Cardiac fibroblast (primary cell): Measurements from ENCODE around the gene DCDC2.
"Not testable (repeated sequence)": the region's sequence is repeated elsewhere in the genome, so short reads cannot be mapped to it uniquely, and the experiment has no call there.

Experiments used
- DNase-seq, 2 donors: peaks; one replicate each; pipeline versions ENCODE4 v3.0.0 to v3.0.0-alpha.2; 2010; ENCODE audit warnings: low read depth in 2 of 2
- H3K4me3 ChIP-seq, 2 donors: replicated peaks in 1 of 2; 1 replicate in 1 of 2; 2 replicates in 1 of 2; pipeline ENCODE4 v1.5.1; 2011; ENCODE audit warnings: low read depth in 2 of 2, low read length in 2 of 2, mild to moderate bottlenecking in 2 of 2, moderate library complexity in 1 of 2
- TF ChIP-seq, protein P1 (sequence below): IDR thresholded peaks from one replicate; pipeline ENCODE4 v1.5.1; 2011; ENCODE audit warnings: low read depth, mild to moderate bottlenecking, low read length, inconsistent platforms

Gene DCDC2

DNA sequence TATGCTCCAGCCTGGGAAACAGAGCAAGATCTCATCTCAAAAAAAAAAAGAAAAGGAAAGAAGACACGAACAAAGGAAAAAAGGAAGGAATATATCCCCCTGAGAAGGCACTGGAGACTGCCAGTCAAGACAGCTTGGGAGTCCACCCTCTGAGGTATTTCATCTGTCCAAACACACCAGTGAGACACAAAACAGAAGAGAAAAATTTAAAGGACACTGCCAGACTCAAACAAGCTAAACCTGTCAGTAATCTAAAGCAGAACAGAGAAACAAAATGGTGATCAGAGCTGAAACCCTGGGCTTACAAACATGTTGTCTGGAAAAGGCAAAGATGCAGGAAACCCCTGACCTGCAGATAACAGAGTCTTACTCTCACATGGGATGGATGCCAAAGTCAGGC, 114.9 kb downstream of the DCDC2 start:
- no peak for DNase-seq
- TF ChIP-seq, protein P1, sequence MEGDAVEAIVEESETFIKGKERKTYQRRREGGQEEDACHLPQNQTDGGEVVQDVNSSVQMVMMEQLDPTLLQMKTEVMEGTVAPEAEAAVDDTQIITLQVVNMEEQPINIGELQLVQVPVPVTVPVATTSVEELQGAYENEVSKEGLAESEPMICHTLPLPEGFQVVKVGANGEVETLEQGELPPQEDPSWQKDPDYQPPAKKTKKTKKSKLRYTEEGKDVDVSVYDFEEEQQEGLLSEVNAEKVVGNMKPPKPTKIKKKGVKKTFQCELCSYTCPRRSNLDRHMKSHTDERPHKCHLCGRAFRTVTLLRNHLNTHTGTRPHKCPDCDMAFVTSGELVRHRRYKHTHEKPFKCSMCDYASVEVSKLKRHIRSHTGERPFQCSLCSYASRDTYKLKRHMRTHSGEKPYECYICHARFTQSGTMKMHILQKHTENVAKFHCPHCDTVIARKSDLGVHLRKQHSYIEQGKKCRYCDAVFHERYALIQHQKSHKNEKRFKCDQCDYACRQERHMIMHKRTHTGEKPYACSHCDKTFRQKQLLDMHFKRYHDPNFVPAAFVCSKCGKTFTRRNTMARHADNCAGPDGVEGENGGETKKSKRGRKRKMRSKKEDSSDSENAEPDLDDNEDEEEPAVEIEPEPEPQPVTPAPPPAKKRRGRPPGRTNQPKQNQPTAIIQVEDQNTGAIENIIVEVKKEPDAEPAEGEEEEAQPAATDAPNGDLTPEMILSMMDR, result no peak
- H3K4me3 ChIP-seq, result no peak overlapping the region

DNA sequence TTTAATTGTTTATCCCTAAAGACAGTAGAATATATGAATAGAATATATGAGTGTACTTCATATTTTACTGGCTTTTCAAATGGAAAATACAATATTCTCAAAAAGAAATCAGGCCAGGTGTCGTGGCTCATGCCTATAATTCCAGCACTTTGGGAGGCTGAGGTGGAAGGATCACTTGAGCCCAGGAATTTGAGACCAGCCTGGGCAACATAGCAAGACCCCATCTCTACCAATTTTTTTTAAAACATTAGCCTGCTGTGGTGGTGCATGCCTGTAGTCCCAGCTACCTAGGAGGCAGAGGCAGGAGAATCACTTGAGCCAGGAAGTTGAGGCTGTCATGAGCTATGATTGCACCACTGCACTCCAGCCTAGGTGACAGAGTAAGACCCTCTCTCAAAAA, 116.1 kb downstream of the DCDC2 start:
- not testable (repeated sequence) for DNase-seq, H3K4me3 ChIP-seq

DNA sequence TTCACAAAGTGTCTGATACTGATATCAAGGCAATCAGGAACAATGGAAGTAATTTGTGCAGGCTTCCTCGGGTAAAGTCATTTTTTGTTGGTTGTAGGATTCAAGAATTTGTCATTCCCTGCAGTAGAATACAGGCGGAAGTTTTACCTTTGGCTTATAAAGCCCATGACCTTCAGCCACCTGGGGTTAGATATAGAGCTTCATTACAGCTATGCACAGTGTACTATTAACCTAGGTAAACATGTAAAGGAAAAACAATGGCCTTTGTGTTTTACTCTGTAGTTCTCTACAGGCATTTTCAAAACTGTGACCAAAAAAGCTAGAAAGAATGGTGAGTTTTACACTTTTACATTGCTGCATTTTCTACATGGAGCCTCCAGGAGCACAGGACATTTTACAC, 116.9 kb downstream of the DCDC2 start:
- no peak for DNase-seq
- no peak overlapping the region for H3K4me3 ChIP-seq
- TF ChIP-seq, protein P1, result no peak

DNA sequence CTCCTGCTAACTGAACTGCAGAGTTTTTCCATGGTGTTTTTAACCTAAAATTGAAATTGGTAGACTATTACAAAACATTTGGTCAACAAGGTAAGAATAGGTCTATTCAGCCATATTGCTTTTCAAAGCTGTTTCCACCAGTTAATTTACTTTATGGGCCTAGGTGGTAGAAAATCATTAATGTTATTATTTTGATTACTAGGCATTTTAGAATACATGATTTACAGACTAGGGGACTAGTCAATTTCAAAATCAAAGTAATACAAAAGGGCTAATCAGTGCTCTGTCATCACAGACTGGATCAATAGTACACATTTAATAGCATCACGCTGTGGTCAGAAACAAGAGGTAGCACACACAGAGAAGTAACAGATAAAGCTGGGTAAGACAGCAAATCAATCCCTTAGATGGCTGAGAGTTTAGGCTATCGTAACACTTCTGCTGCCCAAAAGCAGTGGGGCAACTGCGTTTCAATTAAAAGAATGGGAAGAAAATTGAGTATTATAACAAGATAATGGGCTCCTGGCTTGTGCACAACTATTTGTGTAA, 117.4 kb downstream of the DCDC2 start:
- no peak overlapping the region for H3K4me3 ChIP-seq
- DNase-seq, result no peak
- TF ChIP-seq, protein P1, result no peak

DNA sequence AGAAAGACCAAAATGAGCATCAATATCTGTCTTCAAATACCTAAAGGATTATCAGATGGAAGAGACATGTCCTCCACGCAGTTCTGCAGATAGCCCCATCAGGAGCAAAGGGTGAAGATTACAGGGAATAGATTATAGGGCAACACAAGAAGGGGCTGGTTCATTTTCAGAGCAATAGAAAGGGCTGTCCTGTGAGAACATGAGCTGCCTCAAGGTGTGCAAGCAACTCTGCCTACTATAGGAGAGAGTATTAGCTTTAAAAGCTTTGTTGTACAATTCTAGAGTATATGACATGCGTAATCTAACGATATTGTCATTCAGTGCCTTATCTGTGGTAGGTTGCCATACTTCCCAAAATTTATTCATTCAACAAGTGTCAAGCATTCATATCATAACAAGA, 119.2 kb downstream of the DCDC2 start:
- TF ChIP-seq, protein P1, result no peak
- no peak overlapping the region for H3K4me3 ChIP-seq
- no peak for DNase-seq

DNA sequence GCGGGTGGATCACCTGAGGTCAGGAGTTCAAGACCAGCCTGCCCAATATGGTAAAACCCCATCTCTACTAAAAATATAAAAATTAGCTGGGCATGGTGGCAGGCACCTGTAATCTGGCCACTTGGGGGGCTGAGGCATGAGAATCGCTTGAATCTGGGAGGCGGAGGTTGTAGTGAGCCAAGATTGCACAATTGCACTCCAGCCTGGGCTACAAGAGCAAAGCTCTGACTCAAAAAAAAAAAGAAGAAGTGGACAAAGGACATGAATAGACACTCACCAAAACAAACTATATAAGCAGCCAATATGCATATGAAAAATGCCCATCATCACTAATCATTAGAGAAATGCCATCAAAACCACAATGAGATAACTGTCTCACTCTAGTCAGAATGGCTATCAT, 121.1 kb downstream of the DCDC2 start:
- DNase-seq, H3K4me3 ChIP-seq: not testable (repeated sequence)

DNA sequence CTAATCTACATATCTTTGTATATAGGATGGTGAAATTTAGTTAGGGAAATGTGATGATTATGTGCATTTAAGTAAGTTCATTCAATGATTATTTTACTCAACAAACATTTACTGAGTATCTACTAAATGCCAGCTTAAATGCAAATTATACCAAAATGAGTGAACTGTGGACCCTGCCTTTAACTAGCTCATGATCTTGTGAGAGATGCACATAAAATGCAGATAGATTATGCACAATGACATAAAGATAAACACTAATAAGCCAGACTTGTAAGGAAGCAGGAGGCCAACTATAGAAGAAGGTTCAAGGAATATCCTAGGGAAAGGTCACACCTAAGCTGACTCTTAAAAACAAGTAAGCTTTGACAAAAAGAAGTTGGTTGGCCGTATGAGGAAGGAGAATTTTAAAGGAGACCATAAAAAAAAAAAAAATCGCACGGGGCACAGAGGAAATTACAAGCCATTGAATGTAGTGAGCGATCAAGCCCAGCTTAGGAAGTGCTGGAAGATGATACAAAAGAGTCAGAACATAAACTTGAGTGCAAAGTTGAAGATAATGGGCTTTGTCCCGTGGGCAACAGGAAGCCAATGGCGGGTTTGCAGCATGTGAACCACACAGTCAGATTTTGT, 123.9 kb downstream of the DCDC2 start:
- TF ChIP-seq, protein P1, result no peak

DNA sequence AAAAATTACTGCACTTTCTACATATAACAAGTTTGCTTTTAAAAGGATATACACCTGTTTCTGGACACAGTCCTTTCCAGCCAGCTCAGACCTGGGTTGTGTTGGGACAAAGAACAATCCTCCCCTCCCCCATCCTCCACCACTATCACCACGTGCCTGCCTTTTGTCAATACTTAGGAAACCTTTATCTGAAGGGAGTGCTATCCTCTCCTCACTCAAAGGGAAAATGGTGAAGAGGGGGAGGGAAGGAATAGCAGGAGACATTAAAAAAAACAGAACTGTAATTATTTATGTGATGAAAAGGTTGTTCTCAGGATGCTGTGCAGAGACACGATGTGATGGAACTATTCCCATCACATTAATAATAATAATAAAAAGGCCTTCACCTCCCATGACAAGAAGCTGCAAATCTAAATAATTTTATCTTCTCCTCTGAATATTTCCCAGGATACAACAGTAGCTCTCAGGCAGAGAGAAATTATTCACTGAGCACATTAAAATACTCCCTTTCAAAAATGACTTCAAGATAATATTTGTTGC, 126.4 kb downstream of the DCDC2 start:
- DNase-seq, result no peak
- H3K4me3 ChIP-seq, result no peak overlapping the region
- TF ChIP-seq, protein P1, result no peak

More for the DNA sequence above, 123.9 kb downstream of the DCDC2 start:
- no peak for DNase-seq
- H3K4me3 ChIP-seq, result no peak overlapping the region
